GM06990 (cell line): ENCODE measurements around the gene ADCY9.

Experiments
- DNase-seq: peaks from one replicate; pipeline ENCODE4 v3.0.0-alpha.2; 2011; ENCODE audit not compliant: insufficient read length; ENCODE audit errors: extremely low read depth
- H3K27me3 ChIP-seq: replicated peaks from 2 replicates; pipeline ENCODE4 v1.6.0; 2011; ENCODE audit warnings: low read length; ENCODE audit not compliant: control insufficient read depth, insufficient read depth
- H3K36me3 ChIP-seq: 2 replicates; pipeline ENCODE4 v1.5.1; 2011; ENCODE audit warnings: low read length; ENCODE audit not compliant: control insufficient read depth, insufficient read depth
- H3K4me3 ChIP-seq: replicated peaks from 2 replicates; pipeline ENCODE4 v1.5.1; 2011; ENCODE audit warnings: low read depth, mild to moderate bottlenecking, control low read depth, low read length
- TF ChIP-seq, protein P1 (sequence below): IDR thresholded peaks from 2 replicates; pipeline ENCODE4 v1.5.1; 2011; ENCODE audit warnings: low read length, control low read depth, mild to moderate bottlenecking, inconsistent platforms; ENCODE audit not compliant: insufficient read depth, poor library complexity, severe bottlenecking

The ADCY9 gene

DNA sequence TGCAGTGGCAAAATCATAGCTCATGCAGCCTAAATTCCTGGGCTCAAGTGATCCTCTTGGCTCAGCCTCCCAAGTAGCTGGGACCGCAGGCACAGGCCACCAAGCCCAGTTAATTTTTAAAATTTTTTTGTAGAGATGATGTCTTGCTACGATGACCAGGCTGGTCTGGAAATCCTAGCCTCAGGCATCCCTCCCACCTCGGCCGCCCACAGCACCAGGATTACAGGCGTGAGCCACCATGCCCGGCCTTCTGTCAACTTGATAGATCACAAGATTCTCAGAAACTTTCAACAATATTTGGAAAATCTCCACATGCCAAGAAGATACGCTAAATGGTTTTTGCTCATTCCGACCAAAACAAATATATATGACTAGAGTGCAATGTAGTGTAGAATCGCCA lies 111.0 kb downstream of the ADCY9 start:
- no peaks in the 10 kb centered on the region for H3K36me3 ChIP-seq
- no peaks in the 10 kb centered on the region; the same call in none of the 2 replicates for H3K27me3 ChIP-seq
- TF ChIP-seq, protein P1, sequence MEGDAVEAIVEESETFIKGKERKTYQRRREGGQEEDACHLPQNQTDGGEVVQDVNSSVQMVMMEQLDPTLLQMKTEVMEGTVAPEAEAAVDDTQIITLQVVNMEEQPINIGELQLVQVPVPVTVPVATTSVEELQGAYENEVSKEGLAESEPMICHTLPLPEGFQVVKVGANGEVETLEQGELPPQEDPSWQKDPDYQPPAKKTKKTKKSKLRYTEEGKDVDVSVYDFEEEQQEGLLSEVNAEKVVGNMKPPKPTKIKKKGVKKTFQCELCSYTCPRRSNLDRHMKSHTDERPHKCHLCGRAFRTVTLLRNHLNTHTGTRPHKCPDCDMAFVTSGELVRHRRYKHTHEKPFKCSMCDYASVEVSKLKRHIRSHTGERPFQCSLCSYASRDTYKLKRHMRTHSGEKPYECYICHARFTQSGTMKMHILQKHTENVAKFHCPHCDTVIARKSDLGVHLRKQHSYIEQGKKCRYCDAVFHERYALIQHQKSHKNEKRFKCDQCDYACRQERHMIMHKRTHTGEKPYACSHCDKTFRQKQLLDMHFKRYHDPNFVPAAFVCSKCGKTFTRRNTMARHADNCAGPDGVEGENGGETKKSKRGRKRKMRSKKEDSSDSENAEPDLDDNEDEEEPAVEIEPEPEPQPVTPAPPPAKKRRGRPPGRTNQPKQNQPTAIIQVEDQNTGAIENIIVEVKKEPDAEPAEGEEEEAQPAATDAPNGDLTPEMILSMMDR = no peak
- no peak overlapping the region for H3K4me3 ChIP-seq
- no peak for DNase-seq

DNA sequence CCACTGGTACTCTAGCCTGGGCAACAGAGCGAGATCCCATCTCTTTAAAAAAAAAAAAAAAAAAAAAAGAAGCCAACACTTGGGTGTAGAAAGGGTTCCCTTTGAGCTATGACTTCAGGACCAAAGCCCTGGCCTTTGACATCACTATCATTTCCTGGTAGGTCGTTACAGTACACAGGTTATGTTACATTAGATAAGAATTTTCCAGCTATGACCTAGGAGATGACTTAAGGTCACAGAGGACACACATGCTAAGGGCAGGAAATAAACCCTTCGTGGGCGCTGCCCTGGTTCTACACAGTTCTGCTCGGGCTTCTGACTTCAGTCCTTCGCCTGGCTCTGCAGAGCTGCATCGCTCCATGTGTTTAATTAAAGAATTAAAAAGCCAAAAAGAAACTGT lies 112.0 kb downstream of the ADCY9 start:
- H3K36me3 ChIP-seq = no peaks in the 10 kb centered on the region
- no peaks in the 10 kb centered on the region; the same call in none of the 2 replicates for H3K27me3 ChIP-seq
- H3K4me3 ChIP-seq = no peak overlapping the region
- TF ChIP-seq, protein P1 = no peak
- no peak for DNase-seq

DNA sequence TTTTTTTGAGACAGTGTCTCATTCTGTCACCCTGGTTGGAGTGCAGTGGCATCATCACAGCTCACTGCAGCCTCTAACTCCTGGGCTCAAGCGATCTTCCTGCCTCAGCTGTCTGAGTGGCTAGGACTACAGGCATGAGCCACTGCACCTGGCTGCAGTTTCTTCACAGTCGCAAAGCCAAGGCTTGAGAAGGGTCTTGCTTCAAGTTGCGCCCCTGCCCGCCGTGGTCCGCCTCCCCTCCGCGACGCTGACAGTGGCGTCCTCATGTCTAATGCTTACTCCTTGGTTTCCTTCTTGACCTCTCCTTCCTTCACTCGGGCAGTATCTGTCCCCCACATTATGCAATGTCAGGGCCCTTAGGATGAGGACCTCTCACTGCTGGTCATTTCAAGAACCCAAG lies 112.7 kb downstream of the ADCY9 start:
- H3K27me3 ChIP-seq = no peaks in the 10 kb centered on the region; the same call in none of the 2 replicates
- TF ChIP-seq, protein P1 = no peak
- H3K36me3 ChIP-seq = no peaks in the 10 kb centered on the region
- no peak overlapping the region for H3K4me3 ChIP-seq
- DNase-seq = no peak

DNA sequence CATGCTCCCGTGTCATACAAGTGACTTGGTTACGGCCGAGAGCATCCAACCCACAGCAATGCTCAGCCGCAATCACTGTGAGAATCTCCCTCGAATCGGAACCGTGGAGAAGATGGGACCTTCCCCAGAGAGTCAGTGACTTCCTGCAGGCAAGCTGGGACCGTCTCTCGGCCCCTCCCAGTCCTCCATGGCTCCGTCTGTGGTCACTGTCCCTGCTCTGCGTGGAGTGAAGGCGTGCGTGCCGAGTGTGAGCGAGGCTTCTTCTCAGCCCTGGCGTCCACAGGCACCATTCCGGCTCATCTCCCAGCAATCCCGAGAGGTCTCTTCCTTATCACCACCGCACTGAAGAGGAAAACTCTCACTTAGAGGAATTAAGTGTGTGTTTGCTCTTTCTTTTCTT lies 113.1 kb downstream of the ADCY9 start:
- DNase-seq = no peak
- TF ChIP-seq, protein P1 = no peak
- no peaks in the 10 kb centered on the region for H3K36me3 ChIP-seq
- no peaks in the 10 kb centered on the region; the same call in none of the 2 replicates for H3K27me3 ChIP-seq
- H3K4me3 ChIP-seq = no peak overlapping the region

DNA sequence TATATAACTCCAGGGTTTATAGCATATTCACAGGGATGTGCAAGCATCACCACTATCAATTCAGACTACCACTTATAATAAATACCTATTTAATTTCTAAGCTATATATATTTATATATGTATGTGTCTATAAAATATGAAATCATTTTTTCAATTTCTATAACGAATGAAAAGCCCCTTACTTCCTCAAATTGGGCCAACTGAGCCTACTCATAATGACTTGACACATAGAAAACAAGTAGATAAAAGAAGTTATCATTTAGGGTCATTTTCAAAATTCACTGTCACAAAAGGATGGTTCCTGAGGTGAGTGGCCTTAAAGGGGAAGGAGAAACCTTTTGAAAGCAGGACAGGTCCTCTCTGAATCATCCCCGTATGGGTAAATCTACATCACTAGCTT lies 114.1 kb downstream of the ADCY9 start:
- no peak for DNase-seq
- H3K36me3 ChIP-seq = no peaks in the 10 kb centered on the region
- no peaks in the 10 kb centered on the region; the same call in none of the 2 replicates for H3K27me3 ChIP-seq
- TF ChIP-seq, protein P1 = no peak
- H3K4me3 ChIP-seq = no peak overlapping the region

DNA sequence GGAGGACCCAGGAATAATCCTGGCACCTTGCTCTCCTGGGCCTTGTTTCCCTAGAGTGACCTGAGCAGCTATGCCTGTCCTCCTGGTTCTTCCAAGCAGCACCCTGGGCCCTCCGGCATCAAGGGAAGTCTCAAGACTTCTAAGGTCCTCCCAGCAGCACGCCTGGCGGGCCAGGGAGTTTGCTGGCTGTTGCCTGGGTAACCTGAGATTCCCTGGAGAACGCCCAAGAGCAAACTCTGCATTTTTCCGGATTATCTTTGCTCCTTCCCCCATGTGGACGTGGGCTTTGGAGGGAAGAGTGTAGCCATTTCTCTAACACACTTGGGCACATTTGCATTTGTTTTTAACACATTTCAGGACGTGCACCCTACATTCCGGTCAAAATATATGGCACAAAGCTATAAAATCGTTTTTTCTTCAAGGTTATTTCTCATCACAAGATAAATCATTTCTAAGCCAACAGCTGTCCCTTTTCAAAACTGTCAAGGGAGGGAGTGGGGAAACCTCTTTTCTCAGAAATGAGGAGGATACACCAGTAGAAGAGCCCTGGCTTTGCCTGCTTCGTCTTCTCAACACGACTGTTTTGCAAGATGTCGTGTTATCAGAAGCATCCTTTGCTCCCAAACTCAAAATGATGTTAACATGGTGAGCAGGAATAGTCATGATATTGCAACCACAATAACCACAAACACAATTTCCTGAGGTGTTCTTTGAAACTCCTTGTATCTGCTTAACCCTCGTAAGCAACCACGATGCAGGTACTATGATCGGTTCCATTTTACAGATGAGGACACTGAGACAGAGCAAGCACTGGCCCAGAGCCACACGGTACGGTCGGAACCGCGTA lies 116.5 kb downstream of the ADCY9 start:
- TF ChIP-seq, protein P1 = no peak
- DNase-seq = no peak
- no peaks in the 10 kb centered on the region for H3K36me3 ChIP-seq
- H3K27me3 ChIP-seq = no peaks in the 10 kb centered on the region; the same call in none of the 2 replicates
- H3K4me3 ChIP-seq = no peak overlapping the region
